Measurements from ENCODE around the gene DENND4B.
"Not testable (repeated sequence)": the region's sequence is repeated elsewhere in the genome, so short reads cannot be mapped to it uniquely, and the experiment has no call there.

The DENND4B gene

DNA sequence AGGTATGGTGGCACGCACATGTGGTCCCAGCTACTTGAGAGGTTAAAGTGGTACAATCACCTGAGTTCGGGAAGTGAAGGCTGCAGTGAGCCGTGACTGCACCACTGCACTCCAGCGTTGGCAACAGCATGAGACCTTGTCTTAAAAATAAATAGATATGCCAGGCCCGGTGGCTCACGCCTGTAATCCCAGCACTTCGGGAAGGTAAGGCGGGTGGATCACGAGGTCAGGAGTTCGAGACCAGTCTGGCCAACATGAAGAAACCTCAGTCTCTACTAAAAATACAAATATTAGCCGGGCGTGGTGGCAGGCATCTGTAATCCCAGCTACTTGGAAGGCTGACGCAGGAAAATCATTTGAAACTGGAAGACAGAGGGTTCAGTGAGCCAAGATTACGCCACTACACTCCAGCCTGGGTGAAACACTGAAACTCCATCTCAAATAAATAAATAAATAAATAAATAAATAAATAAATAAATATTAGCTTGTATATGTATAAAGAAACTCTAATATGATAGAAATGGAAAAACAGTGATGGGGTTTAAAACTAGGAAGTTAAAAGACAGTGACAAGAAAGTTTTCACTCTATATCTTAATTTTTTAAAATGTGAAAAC is 42.6 kb downstream of the DENND4B start:
- DNase-seq (ENCODE audit: low spot score), result no peak
- no peak overlapping the region for H3K4me3 ChIP-seq
- TF ChIP-seq, protein P1, sequence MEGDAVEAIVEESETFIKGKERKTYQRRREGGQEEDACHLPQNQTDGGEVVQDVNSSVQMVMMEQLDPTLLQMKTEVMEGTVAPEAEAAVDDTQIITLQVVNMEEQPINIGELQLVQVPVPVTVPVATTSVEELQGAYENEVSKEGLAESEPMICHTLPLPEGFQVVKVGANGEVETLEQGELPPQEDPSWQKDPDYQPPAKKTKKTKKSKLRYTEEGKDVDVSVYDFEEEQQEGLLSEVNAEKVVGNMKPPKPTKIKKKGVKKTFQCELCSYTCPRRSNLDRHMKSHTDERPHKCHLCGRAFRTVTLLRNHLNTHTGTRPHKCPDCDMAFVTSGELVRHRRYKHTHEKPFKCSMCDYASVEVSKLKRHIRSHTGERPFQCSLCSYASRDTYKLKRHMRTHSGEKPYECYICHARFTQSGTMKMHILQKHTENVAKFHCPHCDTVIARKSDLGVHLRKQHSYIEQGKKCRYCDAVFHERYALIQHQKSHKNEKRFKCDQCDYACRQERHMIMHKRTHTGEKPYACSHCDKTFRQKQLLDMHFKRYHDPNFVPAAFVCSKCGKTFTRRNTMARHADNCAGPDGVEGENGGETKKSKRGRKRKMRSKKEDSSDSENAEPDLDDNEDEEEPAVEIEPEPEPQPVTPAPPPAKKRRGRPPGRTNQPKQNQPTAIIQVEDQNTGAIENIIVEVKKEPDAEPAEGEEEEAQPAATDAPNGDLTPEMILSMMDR (IDR thresholded peaks at IDR 0.05), result no peak
- H3K27ac ChIP-seq, result peak overlapping the region in 1 of 2 donors; percentile 65

DNA sequence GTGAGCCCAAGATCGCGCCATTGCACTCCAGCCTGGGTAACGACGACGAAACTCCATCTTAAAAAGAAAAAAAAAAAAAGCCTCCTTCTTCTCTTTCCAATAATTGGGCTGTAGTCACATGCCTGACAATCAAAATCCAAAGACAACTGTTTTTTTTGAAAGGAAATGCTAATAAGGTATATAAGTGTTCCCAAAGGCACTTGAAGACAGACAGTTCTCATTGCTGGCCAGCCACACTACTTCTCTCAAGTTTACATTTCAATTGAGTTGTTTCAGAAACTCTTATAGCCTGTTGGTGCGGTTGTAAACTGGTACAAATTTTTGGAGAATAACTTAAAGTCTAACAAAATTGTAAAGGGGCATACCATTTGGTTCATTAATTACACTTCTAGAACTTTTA is 47.0 kb downstream of the DENND4B start:
- TF ChIP-seq, protein P1 (IDR thresholded peaks at IDR 0.05), result no peak
- no peak overlapping the region for H3K4me3 ChIP-seq
- H3K27ac ChIP-seq, result no peak overlapping the region
- no peak for DNase-seq (ENCODE audit: low spot score)

DNA sequence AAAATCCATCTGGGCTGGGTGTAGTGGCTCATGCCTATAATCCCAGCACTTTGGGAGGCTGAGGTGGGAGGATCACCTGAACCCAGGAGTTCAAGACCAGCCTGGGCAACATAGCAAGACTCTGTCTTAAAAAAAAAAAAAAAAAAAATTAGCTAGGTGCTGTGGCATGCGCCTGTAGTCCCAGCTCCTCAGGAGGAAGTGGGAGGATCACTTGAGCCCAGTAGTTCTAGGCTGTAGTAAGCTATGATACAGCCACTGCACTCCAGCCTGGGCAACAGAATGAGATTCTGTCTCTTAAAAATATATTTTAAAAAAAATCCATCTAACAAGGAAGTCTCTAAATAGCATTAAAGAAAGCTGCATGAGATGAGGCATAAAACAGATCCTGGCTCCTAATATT is 50.7 kb downstream of the DENND4B start:
- H3K4me3 ChIP-seq; DNase-seq (ENCODE audit: low spot score); H3K27ac ChIP-seq: not testable (repeated sequence)

DNA sequence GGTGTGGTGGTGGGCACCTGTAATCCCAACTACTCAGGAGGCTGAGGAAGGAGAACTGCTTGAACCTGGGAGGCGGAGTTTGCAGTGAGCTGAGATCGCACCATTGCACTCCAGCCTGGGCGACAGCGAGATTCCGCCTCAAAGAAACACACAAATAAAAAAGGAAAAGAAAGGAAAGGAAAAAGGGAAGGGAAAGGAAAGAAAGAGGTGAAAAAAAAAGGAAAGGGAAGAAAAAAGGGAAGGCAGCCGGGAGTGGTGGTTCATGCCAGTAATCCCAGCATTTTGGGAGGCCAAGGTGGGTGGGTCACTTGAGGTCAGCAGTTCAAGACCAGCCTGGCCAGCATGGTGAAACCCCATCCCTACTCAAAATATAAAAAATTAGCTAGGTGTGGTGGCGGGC is 55.5 kb downstream of the DENND4B start:
- not testable (repeated sequence) for DNase-seq (ENCODE audit: low spot score); H3K27ac ChIP-seq; H3K4me3 ChIP-seq

DNA sequence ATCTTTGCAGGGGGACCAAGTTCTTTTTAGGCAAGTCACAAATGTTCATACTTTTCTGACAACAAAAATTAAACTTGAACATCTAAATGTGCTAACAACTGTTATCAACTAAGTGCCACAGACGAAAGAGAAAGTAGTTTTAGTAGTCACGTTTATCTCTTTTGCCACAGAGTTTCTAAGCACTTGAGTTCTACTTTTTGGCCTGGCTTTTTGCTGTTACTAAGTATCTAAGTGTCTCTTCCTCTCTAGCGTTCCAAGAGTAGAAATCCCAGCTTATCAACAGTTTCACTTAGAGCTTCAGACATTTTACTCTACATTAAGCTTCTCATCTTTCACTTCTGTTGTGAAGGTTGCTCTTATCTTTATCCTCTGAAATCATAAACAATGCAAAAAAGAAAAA is 58.0 kb downstream of the DENND4B start:
- H3K4me3 ChIP-seq, result no peak overlapping the region
- no peak for DNase-seq (ENCODE audit: low spot score)
- H3K27ac ChIP-seq, result no peak overlapping the region
- TF ChIP-seq, protein P1 (IDR thresholded peaks at IDR 0.05), result no peak

DNA sequence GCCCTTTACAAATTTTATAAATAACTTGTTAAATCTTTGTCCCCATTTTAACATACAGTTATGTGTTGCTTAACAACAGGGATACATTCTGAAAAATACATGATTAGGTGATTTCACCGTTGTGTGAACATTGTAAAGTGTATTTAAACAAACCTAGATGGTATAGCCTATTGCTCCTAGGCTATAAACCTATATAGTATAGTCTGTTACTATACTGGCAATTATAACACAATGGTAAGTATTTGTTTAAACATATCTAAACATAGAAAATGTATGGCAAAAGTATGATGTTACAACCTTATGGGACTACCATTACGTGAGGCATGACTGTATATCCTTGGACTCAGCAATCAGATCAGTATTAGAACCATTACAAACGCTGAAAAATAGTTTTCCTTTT is 60.4 kb downstream of the DENND4B start:
- TF ChIP-seq, protein P1 (IDR thresholded peaks at IDR 0.05), result no peak
- H3K27ac ChIP-seq, result no peak overlapping the region
- no peak for DNase-seq (ENCODE audit: low spot score)
- no peak overlapping the region for H3K4me3 ChIP-seq

DNA sequence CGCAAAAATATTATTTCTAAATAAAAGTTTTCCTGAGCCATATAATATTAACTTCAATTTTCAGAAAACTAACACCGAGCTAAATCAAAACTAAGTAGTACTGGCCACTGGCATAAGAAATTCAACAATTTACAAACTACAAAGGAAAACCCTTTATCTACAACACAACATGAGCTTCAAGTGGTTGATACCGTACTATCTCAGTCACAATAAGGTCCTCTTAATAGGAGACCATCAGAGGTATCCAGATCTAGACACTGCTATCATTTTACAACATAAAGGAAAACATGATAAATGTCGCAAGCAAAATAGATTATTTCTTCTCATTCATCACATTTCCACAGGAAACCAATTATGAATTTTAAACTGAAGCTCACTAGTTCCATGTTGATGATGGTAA is 63.3 kb downstream of the DENND4B start:
- no peak overlapping the region for H3K4me3 ChIP-seq
- no peak overlapping the region for H3K27ac ChIP-seq
- no peak for DNase-seq (ENCODE audit: low spot score)
- TF ChIP-seq, protein P1 (IDR thresholded peaks at IDR 0.05), result no peak

DNA sequence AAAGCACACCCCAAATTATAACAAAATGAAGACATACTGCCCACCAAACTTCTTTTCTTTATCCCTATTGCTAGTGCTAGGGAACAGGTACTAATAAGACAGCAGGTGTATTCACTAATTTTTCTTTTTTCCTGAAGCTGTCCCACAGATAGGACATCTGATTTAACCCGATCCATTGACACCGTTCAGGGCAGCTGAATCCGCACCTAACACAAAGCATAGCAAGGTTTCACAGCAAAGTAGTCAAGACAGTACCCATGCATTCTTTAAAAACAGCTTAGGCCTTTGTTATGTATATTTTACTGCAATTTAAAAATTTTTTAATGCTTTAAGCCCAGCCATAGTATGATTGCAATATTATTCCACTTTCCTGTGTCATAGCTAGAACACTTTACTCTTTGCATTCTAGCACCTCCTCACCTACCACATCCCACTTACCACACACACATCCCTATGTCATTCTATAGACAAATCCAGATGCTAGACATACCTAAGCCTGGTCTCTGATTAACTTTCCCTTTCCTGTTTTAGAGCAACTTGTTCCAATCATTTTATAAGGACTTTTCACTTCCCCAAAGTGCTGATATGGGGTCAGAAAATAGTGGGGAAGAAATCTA is 64.1 kb downstream of the DENND4B start:
- Histone ChIP-seq H3K27ac (no peak overlapping the region), H3K4me3 (peak overlapping the region; percentile 38)
- no peak for DNase-seq (ENCODE audit: low spot score)
- TF ChIP-seq, protein P1 (IDR thresholded peaks at IDR 0.05), result no peak
